ENCODE data around the gene ARHGEF6.
"Not testable (repeated sequence)": the region's sequence is repeated elsewhere in the genome, so short reads cannot be mapped to it uniquely, and the experiment has no call there.

ARHGEF6 gene, protein sequence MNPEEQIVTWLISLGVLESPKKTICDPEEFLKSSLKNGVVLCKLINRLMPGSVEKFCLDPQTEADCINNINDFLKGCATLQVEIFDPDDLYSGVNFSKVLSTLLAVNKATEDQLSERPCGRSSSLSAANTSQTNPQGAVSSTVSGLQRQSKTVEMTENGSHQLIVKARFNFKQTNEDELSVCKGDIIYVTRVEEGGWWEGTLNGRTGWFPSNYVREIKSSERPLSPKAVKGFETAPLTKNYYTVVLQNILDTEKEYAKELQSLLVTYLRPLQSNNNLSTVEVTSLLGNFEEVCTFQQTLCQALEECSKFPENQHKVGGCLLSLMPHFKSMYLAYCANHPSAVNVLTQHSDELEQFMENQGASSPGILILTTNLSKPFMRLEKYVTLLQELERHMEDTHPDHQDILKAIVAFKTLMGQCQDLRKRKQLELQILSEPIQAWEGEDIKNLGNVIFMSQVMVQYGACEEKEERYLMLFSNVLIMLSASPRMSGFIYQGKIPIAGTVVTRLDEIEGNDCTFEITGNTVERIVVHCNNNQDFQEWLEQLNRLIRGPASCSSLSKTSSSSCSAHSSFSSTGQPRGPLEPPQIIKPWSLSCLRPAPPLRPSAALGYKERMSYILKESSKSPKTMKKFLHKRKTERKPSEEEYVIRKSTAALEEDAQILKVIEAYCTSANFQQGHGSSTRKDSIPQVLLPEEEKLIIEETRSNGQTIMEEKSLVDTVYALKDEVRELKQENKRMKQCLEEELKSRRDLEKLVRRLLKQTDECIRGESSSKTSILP

GRCh38 chrX:136780763-136781162 lies at the start of gene ARHGEF6:
Gene ARHGEF6, minus strand, starts transcription at chrX:136780932. Its CDS starts 50 bp downstream, at chrX:136780882.
- DNase-seq (ENCODE audit: low spot score) = peak; percentile 58

- no peak for DNase-seq (ENCODE audit: low spot score)
These were observed 48.7 kb upstream of the ARHGEF6 start for GRCh38 chrX:136829413-136829812.

- DNase-seq (ENCODE audit: low spot score) = no peak
These were observed 48.1 kb upstream of the ARHGEF6 start for GRCh38 chrX:136828830-136829229.

DNA sequence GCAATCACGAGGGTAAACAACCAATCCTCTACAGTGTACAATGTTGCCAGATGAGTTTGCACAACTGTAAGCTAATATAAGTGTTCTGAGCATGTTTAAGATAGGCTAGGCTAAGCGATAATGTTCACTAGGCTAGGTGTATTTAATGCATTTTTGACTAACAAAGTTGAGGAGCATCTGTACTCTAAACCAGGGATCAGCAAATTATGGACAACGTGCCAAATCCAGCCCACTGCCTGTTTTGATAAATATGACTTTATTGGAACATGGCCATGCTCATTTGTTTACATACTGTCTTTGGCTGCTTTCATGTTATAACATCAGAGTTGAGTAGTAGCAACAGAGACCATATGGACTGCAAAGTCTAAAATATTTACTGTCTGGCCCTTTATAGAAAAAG lies 46.3 kb upstream of the ARHGEF6 start:
- no peak for DNase-seq (ENCODE audit: low spot score)

DNA sequence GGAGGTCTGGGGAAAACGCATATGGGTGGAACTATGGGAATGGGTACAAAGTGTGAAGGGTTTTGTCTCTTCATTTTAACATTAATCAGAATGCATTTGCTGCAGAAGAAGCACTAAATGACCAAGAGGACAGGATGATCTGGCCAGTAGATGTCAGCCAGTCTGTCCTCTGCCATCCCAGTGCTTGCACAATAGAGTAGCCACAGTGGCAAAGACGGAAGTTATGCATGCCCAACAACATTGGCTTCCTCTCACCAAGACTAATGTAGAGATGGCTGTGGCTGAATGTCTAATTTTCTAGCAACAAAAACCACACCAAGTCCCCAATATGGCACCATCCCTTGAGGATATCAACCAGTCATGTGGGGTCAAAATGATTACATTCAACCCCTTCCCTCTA lies 45.0 kb upstream of the ARHGEF6 start:
- DNase-seq (ENCODE audit: low spot score) = no peak

GRCh38 chrX:136823175-136823574 lies 42.4 kb upstream of the ARHGEF6 start:
- no peak for DNase-seq (ENCODE audit: low spot score)

- no peak for DNase-seq (ENCODE audit: low spot score)
These were observed 41.8 kb upstream of the ARHGEF6 start for GRCh38 chrX:136822337-136823095.

DNA sequence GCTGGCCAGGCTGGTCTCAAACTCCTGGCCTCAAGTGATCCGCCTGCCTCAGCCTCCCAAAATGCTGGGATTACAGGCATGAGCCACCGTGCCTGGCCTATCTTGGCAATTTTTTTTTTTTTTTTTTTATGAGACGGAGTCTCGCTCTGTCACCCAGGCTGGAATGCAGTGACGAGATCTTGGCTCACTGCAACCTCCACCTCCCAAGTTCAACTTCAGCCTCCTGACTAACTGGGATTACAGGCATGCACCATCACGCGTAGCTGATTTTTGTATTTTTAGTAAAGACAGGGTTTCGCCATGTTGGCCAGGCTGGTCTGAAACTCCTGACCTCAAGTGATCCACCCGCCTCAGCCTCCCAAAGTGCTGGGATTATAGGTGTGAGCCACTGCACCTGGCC lies 39.0 kb upstream of the ARHGEF6 start:
- not testable (repeated sequence) for DNase-seq (ENCODE audit: low spot score)

DNA sequence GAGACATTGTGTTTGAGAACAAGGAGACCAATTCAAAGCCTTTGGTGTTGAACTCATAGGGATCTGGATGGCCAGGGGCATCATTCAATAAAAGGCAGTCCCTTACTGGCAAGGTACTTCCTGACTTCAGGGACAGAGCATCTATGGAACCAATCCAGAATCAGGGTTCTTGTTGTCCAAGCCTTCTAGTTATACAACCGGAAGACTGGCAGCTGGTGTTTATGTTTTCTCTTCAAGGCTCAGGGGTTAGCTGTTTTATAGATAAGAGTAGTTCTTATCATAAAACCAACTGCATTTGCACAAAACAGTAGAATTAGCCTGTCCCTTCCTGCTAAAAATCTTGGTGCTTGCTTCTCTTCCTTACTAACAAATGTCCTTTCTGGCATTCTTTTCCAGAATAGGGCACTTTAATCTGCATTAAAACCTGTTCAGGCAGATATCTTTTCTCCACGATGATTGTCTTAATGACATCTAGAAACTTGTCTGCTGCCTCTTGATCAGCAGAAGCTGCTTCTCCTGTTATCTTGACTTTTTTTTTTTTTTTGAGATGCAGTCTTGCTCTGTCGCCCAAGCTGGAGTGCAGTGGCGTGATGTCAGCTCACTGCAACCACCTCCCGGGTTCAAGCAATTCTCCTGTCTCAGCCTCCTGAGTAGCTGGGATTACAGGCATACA lies 38.4 kb upstream of the ARHGEF6 start:
- DNase-seq (ENCODE audit: low spot score) = no peak

GRCh38 chrX:136816975-136817374 lies 36.2 kb upstream of the ARHGEF6 start:
- no peak for DNase-seq (ENCODE audit: low spot score)

- DNase-seq (ENCODE audit: low spot score) = no peak
These were observed 34.4 kb upstream of the ARHGEF6 start for GRCh38 chrX:136814847-136815750.

GRCh38 chrX:136812286-136812685 lies 31.6 kb upstream of the ARHGEF6 start:
- no peak for DNase-seq (ENCODE audit: low spot score)

GRCh38 chrX:136810493-136810892 lies 29.8 kb upstream of the ARHGEF6 start:
- DNase-seq (ENCODE audit: low spot score) = peak; percentile 34

DNA sequence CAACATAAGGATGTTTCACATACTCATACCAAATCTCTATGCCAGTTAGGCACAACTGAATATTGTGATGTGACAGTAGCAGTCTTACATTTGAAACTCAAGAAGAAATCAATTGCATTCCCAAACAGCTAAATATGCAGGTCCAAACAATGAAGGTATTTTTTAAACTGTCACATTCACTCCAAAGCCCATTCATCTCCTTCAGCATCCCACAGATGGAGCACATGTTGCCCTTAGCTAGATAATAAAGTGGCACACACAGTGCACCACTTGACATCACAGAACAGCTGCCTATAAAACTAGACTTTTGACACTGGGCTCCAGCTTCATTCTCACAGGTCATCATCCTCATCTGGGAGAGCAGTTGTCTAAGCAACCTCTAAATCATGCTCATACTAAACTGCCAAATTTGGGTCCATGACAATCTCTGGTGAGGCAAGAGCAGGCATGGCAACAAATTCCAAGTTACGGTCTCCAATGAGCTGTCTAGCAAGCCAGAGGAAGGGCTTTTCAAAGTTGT lies 26.2 kb upstream of the ARHGEF6 start:
- no peak for DNase-seq (ENCODE audit: low spot score)

DNA sequence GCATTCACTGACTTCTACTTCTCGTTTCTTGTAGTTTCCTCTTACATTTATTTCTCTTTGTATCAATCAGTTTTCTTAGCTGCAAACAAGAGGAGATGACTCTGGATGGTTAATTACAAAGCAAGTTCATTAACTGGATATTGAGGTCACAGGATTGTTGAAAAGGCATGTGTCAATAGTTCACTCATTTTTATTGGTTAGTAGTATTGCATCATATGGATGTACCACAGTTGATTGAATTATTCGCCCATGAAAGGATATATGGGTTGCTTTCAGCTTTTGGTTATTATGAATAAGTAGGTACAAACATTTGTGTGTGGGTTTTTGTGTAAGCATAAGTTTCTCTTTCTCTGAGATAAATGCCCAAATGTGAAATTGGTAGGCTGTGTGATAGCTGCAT lies 21.8 kb upstream of the ARHGEF6 start:
- no peak for DNase-seq (ENCODE audit: low spot score)

DNA sequence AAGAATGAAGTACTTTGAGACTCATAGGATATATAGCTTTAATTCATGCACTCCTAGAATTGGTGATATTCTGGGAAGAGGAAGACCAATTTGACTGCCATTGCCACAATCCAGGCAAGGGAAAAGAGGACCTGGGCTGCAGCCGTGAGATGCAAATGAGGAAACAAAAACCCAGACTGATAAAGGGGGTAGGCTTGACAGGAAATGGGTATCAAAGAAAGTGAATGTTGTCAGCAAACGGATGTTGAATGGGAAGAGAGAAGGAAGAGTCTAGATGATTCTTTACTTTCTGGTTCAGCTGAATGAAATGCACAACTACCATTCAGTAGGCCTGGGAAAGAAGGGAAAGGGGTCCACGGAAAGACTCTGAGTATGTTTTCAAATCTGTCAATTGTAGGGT lies 17.1 kb upstream of the ARHGEF6 start:
- DNase-seq (ENCODE audit: low spot score) = no peak

- DNase-seq (ENCODE audit: low spot score) = not testable (repeated sequence)
These were observed 14.4 kb upstream of the ARHGEF6 start for GRCh38 chrX:136795132-136795531.

DNA sequence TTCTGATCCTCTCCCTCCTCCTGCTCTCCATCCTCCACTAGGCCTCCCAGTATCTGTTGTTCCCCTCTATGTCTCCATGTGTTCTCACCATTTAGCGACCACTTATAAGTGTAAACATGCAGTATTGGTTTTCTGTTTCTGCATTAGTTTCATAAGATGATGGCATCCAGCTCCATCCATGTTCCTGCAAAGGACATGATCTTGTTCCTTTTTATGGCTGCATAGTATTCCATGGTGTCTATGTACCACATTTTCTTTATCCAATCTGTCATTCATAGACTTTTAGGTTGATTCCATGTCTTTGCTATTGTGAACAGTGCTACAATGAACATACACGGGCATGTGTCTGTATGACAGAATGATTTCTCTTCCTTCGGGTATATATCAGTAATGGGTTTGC lies 13.9 kb upstream of the ARHGEF6 start:
- not testable (repeated sequence) for DNase-seq (ENCODE audit: low spot score)

GRCh38 chrX:136794080-136794479 lies 13.3 kb upstream of the ARHGEF6 start:
- DNase-seq (ENCODE audit: low spot score) = no peak

DNA sequence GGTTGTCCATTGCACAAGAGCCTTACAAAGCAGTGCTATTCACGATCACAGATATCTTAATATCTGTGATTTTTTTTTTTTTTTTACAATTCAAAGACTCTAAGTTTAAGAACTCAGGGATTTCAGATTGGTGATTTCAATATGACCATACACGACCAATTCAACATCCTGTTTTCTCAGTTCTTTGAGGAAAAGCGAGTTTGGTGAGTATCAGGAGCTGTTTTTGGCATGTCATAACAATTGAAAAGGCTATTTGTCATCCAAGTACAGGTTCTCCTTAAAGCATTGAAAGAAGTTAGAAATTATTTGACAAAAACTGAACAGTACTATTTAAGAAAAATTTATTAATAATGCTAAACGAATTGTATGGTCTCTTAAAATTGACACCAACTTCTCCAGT lies 9.1 kb upstream of the ARHGEF6 start:
- no peak for DNase-seq (ENCODE audit: low spot score)

- no peak for DNase-seq (ENCODE audit: low spot score)
These were observed 3.5 kb upstream of the ARHGEF6 start for GRCh38 chrX:136784231-136784630.
